Umbilical cord (tissue), 2 donors: ENCODE data around the gene NFKB2. TPM values are rescaled to one million over a fixed set of nuclear protein-coding genes. Genes with fewer than 3 reads are reported as not detected.

ENCODE experiments used
- DNase-seq: peaks from one replicate; pipeline ENCODE4 v3.0.0-alpha.2; 2015; ENCODE audit warnings: low spot score
- total RNA-seq: library from RNA; depleted of rRNA; stranded (reverse); fragments of >200 nt; gene quantifications from one replicate; pipeline ENCODE4 v1.2.3, GENCODE V29; 2014; ENCODE audit warnings: low replicate concordance; ENCODE audit not compliant: insufficient read depth

The NFKB2 gene
- total RNA-seq, 1 donor from 2014 or later, result 13.5 TPM

- DNase-seq, result peak; percentile 89
These were observed 13.5 kb downstream of the NFKB2 start for GRCh38 chr10:102408728-102409603.

- DNase-seq, result peak; percentile 49
These were observed 14.3 kb downstream of the NFKB2 start for GRCh38 chr10:102409604-102410428.

GRCh38 chr10:102410429-102411073 is 15.0 kb downstream of the NFKB2 start:
- DNase-seq, result peak; percentile 73

- DNase-seq, result no peak
These were observed 16.1 kb downstream of the NFKB2 start for GRCh38 chr10:102411341-102412255.

- no peak for DNase-seq
These were observed 16.8 kb downstream of the NFKB2 start for GRCh38 chr10:102412293-102412692.

- no peak for DNase-seq
These were observed 17.7 kb downstream of the NFKB2 start for GRCh38 chr10:102413053-102413705.

- DNase-seq, result no peak
These were observed 18.5 kb downstream of the NFKB2 start for GRCh38 chr10:102413806-102414561.

- no peak for DNase-seq
These were observed 19.2 kb downstream of the NFKB2 start for GRCh38 chr10:102414749-102415148.

GRCh38 chr10:102416283-102416682 is 20.8 kb downstream of the NFKB2 start:
- DNase-seq, result no peak

GRCh38 chr10:102416695-102417094 is 21.2 kb downstream of the NFKB2 start:
- DNase-seq, result no peak

- no peak for DNase-seq
These were observed 23.2 kb downstream of the NFKB2 start, which contains the start of gene PSD for GRCh38 chr10:102418622-102419268. Gene PSD, minus strand, starts transcription at chr10:102418785. Its CDS starts 1,747 bp downstream, at chr10:102417038.

GRCh38 chr10:102419269-102420180 is 24.0 kb downstream of the NFKB2 start:
- no peak for DNase-seq

GRCh38 chr10:102420181-102420713 is 24.7 kb downstream of the NFKB2 start:
- no peak for DNase-seq

- DNase-seq, result peak; percentile 99
These were observed 25.4 kb downstream of the NFKB2 start, which contains the start of gene FBXL15 for GRCh38 chr10:102420714-102421506. Gene FBXL15, plus strand, starts transcription at chr10:102420836. Its CDS starts 294 bp downstream, at chr10:102421130.

- DNase-seq, result no peak
These were observed 25.9 kb downstream of the NFKB2 start for GRCh38 chr10:102421507-102421756.

GRCh38 chr10:102421757-102422512 is 26.4 kb downstream of the NFKB2 start:
- DNase-seq, result no peak
